Esophagus muscularis mucosa (tissue), 4 donors: ENCODE data around the gene F13A1. TPM values are rescaled to one million over a fixed set of nuclear protein-coding genes. Genes with fewer than 3 reads are reported as not detected.

ENCODE experiments used
- DNase-seq: peaks from one replicate; pipeline ENCODE4 v3.0.0-alpha.2; 2017; ENCODE audit errors: extremely low spot score
- H3K27ac ChIP-seq, 4 donors: fragments of 200-600 bp; sonication (generic); replicated peaks in 1 of 4; 1 replicate in 3 of 4; 2 replicates in 1 of 4; pipeline ENCODE4 v1.5.1; 2016 to 2019; ENCODE audit warnings: mild to moderate bottlenecking in 1 of 4
- H3K27me3 ChIP-seq, 4 donors: fragments of 200-600 bp; sonication (generic); one replicate each; pipeline versions ENCODE4 v1.5.1 to v1.6.0; 2016 to 2019
- H3K36me3 ChIP-seq, 4 donors: fragments of 200-600 bp; sonication (generic); one replicate each; pipeline ENCODE4 v1.5.1; 2016 to 2019
- H3K4me1 ChIP-seq, 4 donors: fragments of 200-600 bp; sonication (generic); one replicate each; pipeline ENCODE4 v1.5.1; 2016 to 2019
- H3K4me3 ChIP-seq, 4 donors: fragments of 200-600 bp; sonication (generic); 1 replicate in 2 of 4; 2 replicates in 2 of 4; pipeline ENCODE4 v1.5.1; 2016 to 2019; ENCODE audit warnings: mild to moderate bottlenecking in 4 of 4, moderate library complexity in 1 of 4
- H3K9me3 ChIP-seq, 4 donors: fragments of 200-600 bp; sonication (generic); 1 replicate in 3 of 4; 2 replicates in 1 of 4; pipeline ENCODE4 v1.5.1; 2016 to 2019
- EP300 ChIP-seq: sonication (generic); formaldehyde crosslinking; IDR thresholded peaks from one replicate; pipeline ENCODE4 v1.6.1; 2017; ENCODE audit warnings: antibody characterized with exemption
- POLR2A ChIP-seq: fragments of 450-650 bp; IDR thresholded peaks from one replicate; pipeline ENCODE4 v1.6.1; 2017; ENCODE audit warnings: antibody characterized with exemption, moderate library complexity, mild to moderate bottlenecking, low read depth
- POLR2AphosphoS5 ChIP-seq, 2 donors: sonication (generic); formaldehyde crosslinking; IDR thresholded peaks; one replicate each; pipeline ENCODE4 v1.6.1; 2017; ENCODE audit warnings: antibody characterized with exemption in 2 of 2
- WGBS: methylation state at CpG from one replicate; pipeline ENCODE4 v1.1.5; 2018; 5-methylcytosine and 5-hydroxymethylcytosine counted together
- intact Hi-C: fragments of 100-400 bp; cut with DNase I; formaldehyde crosslinking; loops from one replicate; pipeline ENCODE4 v1.15.1; 2023
- total RNA-seq, 4 donors: library from RNA; depleted of rRNA; stranded (reverse); fragments of >200 nt; gene quantifications; one replicate each; pipeline versions ENCODE4 v1.1.0 to v1.2.1, GENCODE V29; 2016
- TF ChIP-seq, protein P1 (sequence below), 3 experiments: fragments of 200-600 bp in 2 of 3; fragments of 450-650 bp in 1 of 3; sonication (generic) in 2 of 3; IDR thresholded peaks; one replicate each; pipeline ENCODE4 v1.5.1; 2017 to 2019; ENCODE audit warnings: antibody characterized with exemption in 3 of 3, mild to moderate bottlenecking in 2 of 3, moderate library complexity in 1 of 3

The F13A1 gene
- total RNA-seq, 4 donors from 2014 or later: 63.6 to 173 (median 101) TPM

DNA sequence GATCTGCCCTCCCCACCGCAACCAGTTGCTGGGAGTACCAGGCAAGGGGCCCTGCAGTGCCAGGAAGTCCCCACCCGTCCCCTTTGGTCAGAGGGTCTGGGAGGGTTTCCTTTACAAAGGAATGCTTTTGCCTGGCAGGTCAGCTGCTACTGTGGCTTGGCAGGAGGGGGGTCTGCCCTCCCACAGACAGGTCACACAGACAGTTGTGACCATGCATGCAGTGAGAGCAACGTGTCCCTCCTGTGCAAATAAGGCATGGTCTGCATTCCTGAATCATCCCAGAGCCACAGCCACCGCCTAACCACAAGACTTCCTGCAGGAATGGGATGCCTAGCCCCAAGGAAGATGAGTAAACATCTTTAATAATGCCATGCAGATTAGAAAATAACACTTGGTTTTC is 439 bp upstream of the F13A1 start:
- H3K27me3 ChIP-seq: peaks cover 0 to 63% (median 2%) of the 10 kb centered on the region in 4 donors
- WGBS: 26% methylated on average over 4 of the region's 4 CpGs

DNA sequence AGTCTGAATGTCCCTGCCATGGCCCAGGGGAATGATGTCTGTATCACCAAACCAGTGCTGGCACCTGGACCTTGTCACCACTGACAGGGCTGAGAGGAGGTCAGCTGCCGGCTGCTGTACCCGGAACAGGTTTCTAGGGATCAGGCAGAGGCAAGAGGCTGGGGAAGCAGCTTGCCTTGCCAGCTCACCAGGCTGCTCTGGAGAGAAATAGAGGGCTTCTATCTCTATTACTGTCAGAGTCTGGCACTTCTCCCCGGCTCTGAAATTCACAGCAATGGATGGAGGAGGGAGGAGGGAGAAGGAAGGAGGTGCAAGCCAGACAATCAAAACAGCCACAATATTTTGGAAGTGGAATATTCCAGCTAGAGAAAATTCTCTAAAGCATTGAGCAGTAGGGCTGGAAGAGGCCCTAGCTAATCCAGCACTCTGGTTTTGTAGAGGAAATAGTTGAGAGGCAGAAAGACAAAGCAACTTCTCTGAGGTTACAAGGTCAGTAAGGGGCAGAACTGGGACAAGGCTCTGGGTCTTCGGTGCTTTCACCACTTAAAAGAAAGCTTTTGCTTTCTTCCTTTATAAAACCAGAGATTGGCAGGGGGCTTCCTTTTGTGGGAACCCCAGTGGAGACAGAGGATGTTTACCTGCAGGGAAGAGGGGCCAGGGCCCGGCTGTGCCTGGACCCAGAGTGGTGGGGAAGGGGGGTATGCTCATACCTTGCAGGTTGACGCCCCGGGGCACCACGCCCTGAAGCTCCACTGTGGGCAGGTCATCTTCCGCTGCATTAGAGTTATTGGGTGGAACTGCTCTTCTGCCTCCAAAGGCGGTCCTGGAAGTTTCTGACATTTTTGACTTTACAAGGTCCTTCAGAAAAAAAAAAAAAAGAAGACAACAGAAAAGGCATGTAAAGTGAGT is 2.4 kb downstream of the F13A1 start:
- peaks cover 0 to 55% (median 2%) of the 10 kb centered on the region in 4 donors for H3K27me3 ChIP-seq
- peaks cover 0 to 16% (median 4%) of the 10 kb centered on the region in 4 donors for H3K4me1 ChIP-seq
- WGBS: 41% methylated on average over 9 of the region's 10 CpGs
- H3K4me3 ChIP-seq: peak overlapping the region; percentile 2 to 35 (median 22)
- intact Hi-C loops: loop anchor here (10.0 kb wide), 1 partner anchor 853 kb away; no protein-coding TSS in a partner anchor
- H3K27ac ChIP-seq: peak overlapping the region in 1 of 4 donors; percentile 13
- DNase-seq: no peak
- TF ChIP-seq, protein P1, sequence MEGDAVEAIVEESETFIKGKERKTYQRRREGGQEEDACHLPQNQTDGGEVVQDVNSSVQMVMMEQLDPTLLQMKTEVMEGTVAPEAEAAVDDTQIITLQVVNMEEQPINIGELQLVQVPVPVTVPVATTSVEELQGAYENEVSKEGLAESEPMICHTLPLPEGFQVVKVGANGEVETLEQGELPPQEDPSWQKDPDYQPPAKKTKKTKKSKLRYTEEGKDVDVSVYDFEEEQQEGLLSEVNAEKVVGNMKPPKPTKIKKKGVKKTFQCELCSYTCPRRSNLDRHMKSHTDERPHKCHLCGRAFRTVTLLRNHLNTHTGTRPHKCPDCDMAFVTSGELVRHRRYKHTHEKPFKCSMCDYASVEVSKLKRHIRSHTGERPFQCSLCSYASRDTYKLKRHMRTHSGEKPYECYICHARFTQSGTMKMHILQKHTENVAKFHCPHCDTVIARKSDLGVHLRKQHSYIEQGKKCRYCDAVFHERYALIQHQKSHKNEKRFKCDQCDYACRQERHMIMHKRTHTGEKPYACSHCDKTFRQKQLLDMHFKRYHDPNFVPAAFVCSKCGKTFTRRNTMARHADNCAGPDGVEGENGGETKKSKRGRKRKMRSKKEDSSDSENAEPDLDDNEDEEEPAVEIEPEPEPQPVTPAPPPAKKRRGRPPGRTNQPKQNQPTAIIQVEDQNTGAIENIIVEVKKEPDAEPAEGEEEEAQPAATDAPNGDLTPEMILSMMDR (IDR thresholded peaks at IDR 0.05): no peak
- TF ChIP-seq POLR2AphosphoS5 (IDR thresholded peaks at IDR 0.05): no peak
- no peak for TF ChIP-seq POLR2A
- TF ChIP-seq EP300: no peak
- no peaks in the 10 kb centered on the region for H3K9me3 ChIP-seq
- H3K36me3 ChIP-seq: no peaks in the 10 kb centered on the region

More for the DNA sequence above, 439 bp upstream of the F13A1 start:
- TF ChIP-seq POLR2AphosphoS5 (IDR thresholded peaks at IDR 0.05): no peak
- TF ChIP-seq EP300: no peak
- TF ChIP-seq, protein P1 (IDR thresholded peaks at IDR 0.05): no peak
- TF ChIP-seq POLR2A: no peak
- no peak for DNase-seq
- Histone ChIP-seq H3K36me3 (no peaks in the 10 kb centered on the region), H3K9me3 (no peaks in the 10 kb centered on the region), H3K4me1 (peaks cover 0 to 16% (median 4%) of the 10 kb centered on the region in 4 donors), H3K27ac (no peak overlapping the region), H3K4me3 (peak overlapping the region in 2 of 4 donors; percentile 35 to 46)
- intact Hi-C loops: no loop called here

DNA sequence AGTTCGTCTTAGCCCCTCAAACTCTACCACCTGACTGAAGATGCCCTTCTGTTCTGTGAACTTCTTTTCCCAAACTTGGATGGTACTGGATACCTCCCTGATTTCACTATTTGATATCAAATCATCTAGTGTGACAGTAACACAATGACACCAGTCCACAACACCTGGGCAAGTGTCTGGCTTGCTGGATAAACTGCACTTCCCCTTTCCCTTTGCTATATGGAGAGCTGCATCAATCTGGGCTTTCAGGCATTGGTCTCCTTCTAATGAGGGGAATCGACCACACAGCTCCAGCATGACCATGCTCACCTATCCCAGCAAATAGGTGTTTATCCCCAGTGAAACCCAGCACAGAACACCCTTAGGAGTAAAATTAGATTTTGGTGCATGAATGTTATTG is 3.1 kb downstream of the F13A1 start:
- no peak for DNase-seq
- Histone ChIP-seq H3K36me3 (no peaks in the 10 kb centered on the region), H3K9me3 (no peaks in the 10 kb centered on the region), H3K4me1 (peaks cover 0 to 16% (median 4%) of the 10 kb centered on the region in 4 donors), H3K27me3 (peaks cover 0 to 48% (median 2%) of the 10 kb centered on the region in 4 donors), H3K4me3 (peak overlapping the region; percentile 2 to 35 (median 22)), H3K27ac (peak overlapping the region in 1 of 4 donors; percentile 13)
- intact Hi-C loops: loop anchor here (10.0 kb wide), 1 partner anchor 853 kb away; no protein-coding TSS in a partner anchor
- no peak for TF ChIP-seq POLR2A
- TF ChIP-seq, protein P1 (IDR thresholded peaks at IDR 0.05): no peak
- TF ChIP-seq EP300: no peak
- no peak for TF ChIP-seq POLR2AphosphoS5 (IDR thresholded peaks at IDR 0.05)
- WGBS: 70% methylated on average over 2 of the region's 2 CpGs

DNA sequence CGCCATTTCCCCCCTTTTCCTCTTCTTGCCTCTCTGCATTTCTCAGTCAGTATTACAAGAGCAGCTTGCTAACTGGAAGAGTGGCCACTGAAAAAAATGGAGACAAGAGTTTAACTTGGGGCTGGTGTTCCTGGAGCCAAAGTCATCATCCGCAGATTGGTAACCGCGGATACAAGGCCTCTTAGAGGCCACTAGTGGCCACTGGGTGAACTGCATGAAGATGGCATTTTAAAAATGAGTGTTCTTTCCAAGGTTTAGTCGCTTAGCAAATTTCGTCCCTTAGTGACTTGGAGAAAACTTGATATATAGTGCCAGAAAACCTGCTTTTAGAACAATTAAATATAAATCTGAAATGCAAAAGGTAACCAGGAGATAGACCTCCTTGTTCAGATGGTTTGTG is 4.8 kb downstream of the F13A1 start:
- no peaks in the 10 kb centered on the region for H3K36me3 ChIP-seq
- H3K4me3 ChIP-seq: no peak overlapping the region
- no peak for TF ChIP-seq EP300
- TF ChIP-seq POLR2A: no peak
- TF ChIP-seq, protein P1 (IDR thresholded peaks at IDR 0.05): peak; percentile 73 to 84 (median 74)
- TF ChIP-seq POLR2AphosphoS5 (IDR thresholded peaks at IDR 0.05): no peak
- H3K4me1 ChIP-seq: peaks cover 0 to 14% (median 4%) of the 10 kb centered on the region in 4 donors
- H3K9me3 ChIP-seq: no peaks in the 10 kb centered on the region
- whole genome bisulfite sequencing: 26% methylated on average over 6 of the region's 6 CpGs
- no peak for DNase-seq
- H3K27me3 ChIP-seq: peaks cover 0 to 37% (median 0%) of the 10 kb centered on the region in 4 donors
- intact Hi-C loops: loop anchor here (10.0 kb wide), 1 partner anchor 851 kb away; no protein-coding TSS in a partner anchor
- H3K27ac ChIP-seq: no peak overlapping the region
